K562 (cell line): ENCODE results near the gene MARS1. TPM values are rescaled to one million over a fixed set of nuclear protein-coding genes. Genes with fewer than 3 reads are reported as not detected.

ENCODE experiments used
- ARID1B ChIP-seq: fragments of 450-650 bp; IDR thresholded peaks from 2 replicates; pipeline ENCODE4 v1.6.1; 2016; ENCODE audit warnings: antibody characterized with exemption, mild to moderate bottlenecking, inconsistent platforms
- C11orf30 ChIP-seq: fragments of 450-650 bp; IDR thresholded peaks from 2 replicates; pipeline ENCODE4 v1.6.1; 2016; ENCODE audit warnings: low read depth, mild to moderate bottlenecking
- CCAR2 ChIP-seq: fragments of 200-400 bp; formaldehyde crosslinking; IDR thresholded peaks from 2 replicates; pipeline ENCODE4 v1.6.1; 2017; ENCODE audit warnings: mild to moderate bottlenecking, low read depth, low read length
- CEBPG ChIP-seq, 3 experiments: fragments of 200-800 bp in 1 of 3; sonication (Bioruptor generic) in 1 of 3; sonication (generic) in 1 of 3; formaldehyde crosslinking in 1 of 3; IDR thresholded peaks in 2 of 3; conservative IDR thresholded peaks in 1 of 3; 2 replicates each; pipeline versions ENCODE4 v1.6.1 to v1.8.0; 2016 to 2022; ENCODE audit warnings: missing compliant biosample characterization in 2 of 3, missing genetic modification characterization in 2 of 3, mild to moderate bottlenecking in 1 of 3, missing genetic modification reagents in 1 of 3
- CHCHD3 ChIP-seq: fragments of 250-450 bp; sonication (Bioruptor Pico); IDR thresholded peaks from 2 replicates; pipeline ENCODE4 v2.1.2; 2022; ENCODE audit warnings: mild to moderate bottlenecking
- COPS2 ChIP-seq: fragments of 450-650 bp; conservative IDR thresholded peaks from 2 replicates; pipeline ENCODE4 v1.6.1; 2016; ENCODE audit warnings: mild to moderate bottlenecking, moderate library complexity
- MTA1 ChIP-seq: fragments of 450-650 bp; IDR thresholded peaks from 2 replicates; pipeline ENCODE4 v1.6.1; 2017; ENCODE audit warnings: borderline replicate concordance
- NFE2L1 ChIP-seq: fragments of 450-650 bp; IDR thresholded peaks from 2 replicates; pipeline ENCODE4 v1.6.1; 2016; ENCODE audit warnings: missing genetic modification characterization, low read depth, mild to moderate bottlenecking, missing compliant biosample characterization, moderate library complexity, borderline replicate concordance
- NFYB ChIP-seq: IDR thresholded peaks from 2 replicates; pipeline ENCODE4 v1.6.1; 2011; ENCODE audit warnings: mild to moderate bottlenecking, moderate library complexity; ENCODE audit not compliant: insufficient read length; ENCODE audit errors: extremely low read depth
- NR2C2 ChIP-seq, 2 experiments: fragments of 200-800 bp in 1 of 2; sonication (Bioruptor generic) in 1 of 2; sonication (generic) in 1 of 2; formaldehyde crosslinking in 1 of 2; IDR thresholded peaks; 2 replicates each; pipeline versions ENCODE4 v1.6.1 to v1.8.0; 2016 to 2022; ENCODE audit warnings: mild to moderate bottlenecking in 1 of 2, missing compliant biosample characterization in 1 of 2, missing genetic modification characterization in 1 of 2, missing genetic modification reagents in 1 of 2
- RBM17 ChIP-seq: fragments of 200-400 bp; formaldehyde crosslinking; IDR thresholded peaks from 2 replicates; pipeline ENCODE4 v1.6.1; 2017; ENCODE audit warnings: low read depth, mild to moderate bottlenecking, low read length, borderline replicate concordance
- SETDB1 ChIP-seq: IDR thresholded peaks from one replicate; pipeline ENCODE4 v1.6.1; 2012; ENCODE audit warnings: low read length, control low read depth, inconsistent platforms
- SMC3 ChIP-seq: conservative IDR thresholded peaks from 2 replicates; pipeline ENCODE4 v1.6.1; 2011; ENCODE audit warnings: low read depth, low read length, improper control_type of control experiment; ENCODE audit not compliant: insufficient read depth
- TAL1 ChIP-seq: fragments of 450-650 bp; IDR thresholded peaks from 2 replicates; pipeline ENCODE4 v1.6.1; 2016; ENCODE audit warnings: mild to moderate bottlenecking
- ZNF24 ChIP-seq: fragments of 450-650 bp; IDR thresholded peaks from 2 replicates; pipeline ENCODE4 v1.6.1; 2016
- ZNF436 ChIP-seq: fragments of 250-450, 450-650 bp; sonication (Bioruptor Pico); formaldehyde crosslinking; IDR thresholded peaks from 2 replicates; pipeline ENCODE4 v1.7.0; 2020; ENCODE audit warnings: mild to moderate bottlenecking
- ZNF778 ChIP-seq: fragments of 450-650 bp; formaldehyde crosslinking; IDR thresholded peaks from 2 replicates; pipeline ENCODE4 v1.4.0; 2020; ENCODE audit warnings: mild to moderate bottlenecking, moderate library complexity
- polyA plus RNA-seq, 8 experiments: library from polyadenylated mRNA; depleted of rRNA in 4 of 8; stranded (reverse) in 5 of 8; unstranded in 3 of 8; fragments of >200 nt; fragmentation: Nextera tagmentation in 2 of 8; fragmentation: Illumina TruSeq in 1 of 8; extraction: Ambion mirVana in 2 of 8; extraction: Trizol in 1 of 8; gene quantifications; 2 replicates each; pipeline versions ENCODE4 v1.2.1 to v1.2.3, GENCODE V29; 2011 to 2014; ENCODE audit warnings: inconsistent platforms in 1 of 8, missing spikeins in 1 of 8
- total RNA-seq, 7 experiments: library from RNA; depleted of rRNA in 6 of 7; stranded (reverse); fragments of >200 nt in 6 of 7; fragmentation: Illumina TruSeq in 2 of 7; extraction: Trizol in 2 of 7; gene quantifications; 2 replicates each; pipeline versions ENCODE4 v1.2.1 to v1.2.3, GENCODE V29; 2011 to 2021; ENCODE audit warnings: low replicate concordance in 1 of 7
- TF ChIP-seq, protein P1 (sequence below): sonication (generic); formaldehyde crosslinking; IDR thresholded peaks from 2 replicates; pipeline ENCODE4 v1.8.1; 2023; ENCODE audit warnings: mild to moderate bottlenecking, missing genetic modification reagents
- TF ChIP-seq, protein P2 (sequence below): sonication (generic); formaldehyde crosslinking; IDR thresholded peaks from 2 replicates; pipeline ENCODE4 v1.8.0; 2023; ENCODE audit warnings: mild to moderate bottlenecking, missing genetic modification reagents
- TF ChIP-seq, protein P3 (sequence below): fragments of 450-650 bp; conservative IDR thresholded peaks from 2 replicates; pipeline ENCODE4 v1.6.1; 2016; ENCODE audit warnings: missing genetic modification characterization, low read depth, mild to moderate bottlenecking, missing compliant biosample characterization, moderate library complexity
- TF ChIP-seq, protein P4 (sequence below): fragments of 250-450 bp; sonication (Bioruptor Pico); IDR thresholded peaks from 2 replicates; pipeline ENCODE4 v1.4.0; 2020

The MARS1 gene
- total and polyA plus RNA-seq, 9 of the 15 experiments (the other 6 are each of a cell fraction or from before 2014, with no cell fraction given): 117 to 382 (median 220) TPM

DNA sequence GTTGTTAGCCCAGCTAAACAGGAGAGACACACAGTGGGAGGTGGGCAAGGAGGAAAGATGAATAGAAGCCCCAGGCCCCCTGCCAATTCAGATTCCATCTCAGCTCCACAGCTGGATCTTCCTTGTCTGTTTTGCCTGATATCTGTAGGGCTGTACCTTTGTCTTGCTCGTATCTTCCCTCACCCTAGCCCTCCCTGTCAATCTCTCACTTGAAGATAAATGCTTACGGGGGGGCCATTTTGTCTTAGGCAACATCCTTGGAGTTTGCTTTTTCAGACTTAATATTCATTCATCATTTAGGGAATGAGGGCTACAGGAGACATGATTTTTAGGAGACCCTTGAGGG is 64.4 kb downstream of the MARS1 start (continued):
- TF ChIP-seq, protein P1, sequence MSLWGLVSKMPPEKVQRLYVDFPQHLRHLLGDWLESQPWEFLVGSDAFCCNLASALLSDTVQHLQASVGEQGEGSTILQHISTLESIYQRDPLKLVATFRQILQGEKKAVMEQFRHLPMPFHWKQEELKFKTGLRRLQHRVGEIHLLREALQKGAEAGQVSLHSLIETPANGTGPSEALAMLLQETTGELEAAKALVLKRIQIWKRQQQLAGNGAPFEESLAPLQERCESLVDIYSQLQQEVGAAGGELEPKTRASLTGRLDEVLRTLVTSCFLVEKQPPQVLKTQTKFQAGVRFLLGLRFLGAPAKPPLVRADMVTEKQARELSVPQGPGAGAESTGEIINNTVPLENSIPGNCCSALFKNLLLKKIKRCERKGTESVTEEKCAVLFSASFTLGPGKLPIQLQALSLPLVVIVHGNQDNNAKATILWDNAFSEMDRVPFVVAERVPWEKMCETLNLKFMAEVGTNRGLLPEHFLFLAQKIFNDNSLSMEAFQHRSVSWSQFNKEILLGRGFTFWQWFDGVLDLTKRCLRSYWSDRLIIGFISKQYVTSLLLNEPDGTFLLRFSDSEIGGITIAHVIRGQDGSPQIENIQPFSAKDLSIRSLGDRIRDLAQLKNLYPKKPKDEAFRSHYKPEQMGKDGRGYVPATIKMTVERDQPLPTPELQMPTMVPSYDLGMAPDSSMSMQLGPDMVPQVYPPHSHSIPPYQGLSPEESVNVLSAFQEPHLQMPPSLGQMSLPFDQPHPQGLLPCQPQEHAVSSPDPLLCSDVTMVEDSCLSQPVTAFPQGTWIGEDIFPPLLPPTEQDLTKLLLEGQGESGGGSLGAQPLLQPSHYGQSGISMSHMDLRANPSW (CRISPR knock-in tag): no peak
- TF ChIP-seq SMC3 (no peak), ZNF436 (CRISPR knock-in tag) (no peak), ZNF778 (CRISPR knock-in tag) (no peak), CEBPG (CRISPR knock-in tag; IDR thresholded peaks at IDR 0.05) (peak; percentile 63; the same call in 1 of the 2 replicates), CEBPG (tag; conservative IDR thresholded peaks at IDR 0.05 in 1 of 2, IDR thresholded peaks at IDR 0.05 in 1 of 2) (peak in 1 of 2 experiments; percentile 61; a peak in 2 of 4 replicates), TAL1 (peak; percentile 95), RBM17 (no peak), COPS2 (no peak), NFYB (no peak), SETDB1 (no peak), C11orf30 (no peak), NFE2L1 (no peak), ZNF24 (no peak), CHCHD3 (CRISPR knock-in tag) (no peak), CCAR2 (no peak), MTA1 (peak; percentile 36; the same call in 1 of the 2 replicates), ARID1B (peak; percentile 97), NR2C2 (CRISPR knock-in tag; IDR thresholded peaks at IDR 0.05) (no peak), NR2C2 (tag; IDR thresholded peaks at IDR 0.05) (no peak)
- TF ChIP-seq, protein P2, sequence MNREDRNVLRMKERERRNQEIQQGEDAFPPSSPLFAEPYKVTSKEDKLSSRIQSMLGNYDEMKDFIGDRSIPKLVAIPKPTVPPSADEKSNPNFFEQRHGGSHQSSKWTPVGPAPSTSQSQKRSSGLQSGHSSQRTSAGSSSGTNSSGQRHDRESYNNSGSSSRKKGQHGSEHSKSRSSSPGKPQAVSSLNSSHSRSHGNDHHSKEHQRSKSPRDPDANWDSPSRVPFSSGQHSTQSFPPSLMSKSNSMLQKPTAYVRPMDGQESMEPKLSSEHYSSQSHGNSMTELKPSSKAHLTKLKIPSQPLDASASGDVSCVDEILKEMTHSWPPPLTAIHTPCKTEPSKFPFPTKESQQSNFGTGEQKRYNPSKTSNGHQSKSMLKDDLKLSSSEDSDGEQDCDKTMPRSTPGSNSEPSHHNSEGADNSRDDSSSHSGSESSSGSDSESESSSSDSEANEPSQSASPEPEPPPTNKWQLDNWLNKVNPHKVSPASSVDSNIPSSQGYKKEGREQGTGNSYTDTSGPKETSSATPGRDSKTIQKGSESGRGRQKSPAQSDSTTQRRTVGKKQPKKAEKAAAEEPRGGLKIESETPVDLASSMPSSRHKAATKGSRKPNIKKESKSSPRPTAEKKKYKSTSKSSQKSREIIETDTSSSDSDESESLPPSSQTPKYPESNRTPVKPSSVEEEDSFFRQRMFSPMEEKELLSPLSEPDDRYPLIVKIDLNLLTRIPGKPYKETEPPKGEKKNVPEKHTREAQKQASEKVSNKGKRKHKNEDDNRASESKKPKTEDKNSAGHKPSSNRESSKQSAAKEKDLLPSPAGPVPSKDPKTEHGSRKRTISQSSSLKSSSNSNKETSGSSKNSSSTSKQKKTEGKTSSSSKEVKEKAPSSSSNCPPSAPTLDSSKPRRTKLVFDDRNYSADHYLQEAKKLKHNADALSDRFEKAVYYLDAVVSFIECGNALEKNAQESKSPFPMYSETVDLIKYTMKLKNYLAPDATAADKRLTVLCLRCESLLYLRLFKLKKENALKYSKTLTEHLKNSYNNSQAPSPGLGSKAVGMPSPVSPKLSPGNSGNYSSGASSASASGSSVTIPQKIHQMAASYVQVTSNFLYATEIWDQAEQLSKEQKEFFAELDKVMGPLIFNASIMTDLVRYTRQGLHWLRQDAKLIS (CRISPR knock-in tag): no peak
- TF ChIP-seq, protein P3, sequence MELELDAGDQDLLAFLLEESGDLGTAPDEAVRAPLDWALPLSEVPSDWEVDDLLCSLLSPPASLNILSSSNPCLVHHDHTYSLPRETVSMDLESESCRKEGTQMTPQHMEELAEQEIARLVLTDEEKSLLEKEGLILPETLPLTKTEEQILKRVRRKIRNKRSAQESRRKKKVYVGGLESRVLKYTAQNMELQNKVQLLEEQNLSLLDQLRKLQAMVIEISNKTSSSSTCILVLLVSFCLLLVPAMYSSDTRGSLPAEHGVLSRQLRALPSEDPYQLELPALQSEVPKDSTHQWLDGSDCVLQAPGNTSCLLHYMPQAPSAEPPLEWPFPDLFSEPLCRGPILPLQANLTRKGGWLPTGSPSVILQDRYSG: no peak
- TF ChIP-seq, protein P4, sequence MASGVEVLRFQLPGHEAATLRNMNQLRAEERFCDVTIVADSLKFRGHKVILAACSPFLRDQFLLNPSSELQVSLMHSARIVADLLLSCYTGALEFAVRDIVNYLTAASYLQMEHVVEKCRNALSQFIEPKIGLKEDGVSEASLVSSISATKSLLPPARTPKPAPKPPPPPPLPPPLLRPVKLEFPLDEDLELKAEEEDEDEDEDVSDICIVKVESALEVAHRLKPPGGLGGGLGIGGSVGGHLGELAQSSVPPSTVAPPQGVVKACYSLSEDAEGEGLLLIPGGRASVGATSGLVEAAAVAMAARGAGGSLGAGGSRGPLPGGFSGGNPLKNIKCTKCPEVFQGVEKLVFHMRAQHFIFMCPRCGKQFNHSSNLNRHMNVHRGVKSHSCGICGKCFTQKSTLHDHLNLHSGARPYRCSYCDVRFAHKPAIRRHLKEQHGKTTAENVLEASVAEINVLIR (CRISPR knock-in tag): no peak
